ENCODE data around the gene SLC7A6OS. TPM values are rescaled to one million over a fixed set of nuclear protein-coding genes. Genes with fewer than 3 reads are reported as not detected.

SLC7A6OS gene
- total RNA-seq, 6 experiments from 2014 or later = 10.5 to 16.2 (median 13.7) TPM

- H3K4me1 Mint-ChIP-seq (ENCODE audit: low read depth) = peaks cover 21% of the 10 kb centered on the region
- H3K27me3 Mint-ChIP-seq (ENCODE audit: insufficient read depth) = no peaks in the 10 kb centered on the region; the same call in 1 of the 2 replicates
- peak overlapping the region; percentile 8; the same call in 1 of the 2 replicates for H3K27ac Mint-ChIP-seq
- TF ChIP-seq CTCF (IDR thresholded peaks at IDR 0.05) = no peak
- H3K4me3 Mint-ChIP-seq = no peak overlapping the region
- DNase-seq = no peak
- peaks cover 44% of the 10 kb centered on the region for H3K36me3 Mint-ChIP-seq (ENCODE audit: low read depth)
- H3K9me3 Mint-ChIP-seq = no peaks in the 10 kb centered on the region
Measured at GRCh38 chr16:68282064-68282452, 28.7 kb downstream of the SLC7A6OS start.

- peaks cover 40% of the 10 kb centered on the region for H3K36me3 Mint-ChIP-seq (ENCODE audit: low read depth)
Measured at GRCh38 chr16:68281368-68282063, 29.2 kb downstream of the SLC7A6OS start.

GRCh38 chr16:68279726-68280558 lies 30.8 kb downstream of the SLC7A6OS start:
- TF ChIP-seq CTCF (IDR thresholded peaks at IDR 0.05) = no peak
- DNase-seq = no peak
- Mint-ChIP-seq H3K4me1 (ENCODE audit: low read depth) (peaks cover 2% of the 10 kb centered on the region; the same call in 1 of the 2 replicates), H3K4me3 (no peak overlapping the region), H3K27me3 (ENCODE audit: insufficient read depth) (no peaks in the 10 kb centered on the region), H3K27ac (no peak overlapping the region), H3K36me3 (ENCODE audit: low read depth) (peaks cover 31% of the 10 kb centered on the region), H3K9me3 (no peaks in the 10 kb centered on the region)

More at GRCh38 chr16:68281368-68282063, 29.2 kb downstream of the SLC7A6OS start:
- H3K9me3 Mint-ChIP-seq = no peaks in the 10 kb centered on the region
- no peaks in the 10 kb centered on the region; the same call in 1 of the 2 replicates for H3K27me3 Mint-ChIP-seq (ENCODE audit: insufficient read depth)
- H3K4me1 Mint-ChIP-seq (ENCODE audit: low read depth) = peaks cover 15% of the 10 kb centered on the region
- peak overlapping the region; percentile 8; the same call in 1 of the 2 replicates for H3K27ac Mint-ChIP-seq
- no peak for TF ChIP-seq CTCF (IDR thresholded peaks at IDR 0.05)
- no peak for DNase-seq
- H3K4me3 Mint-ChIP-seq = no peak overlapping the region

- peaks cover 22% of the 10 kb centered on the region for H3K36me3 Mint-ChIP-seq (ENCODE audit: low read depth)
- peaks cover 4% of the 10 kb centered on the region for H3K4me1 Mint-ChIP-seq (ENCODE audit: low read depth)
- H3K27me3 Mint-ChIP-seq (ENCODE audit: insufficient read depth) = no peaks in the 10 kb centered on the region
- TF ChIP-seq CTCF (IDR thresholded peaks at IDR 0.05) = no peak
- no peaks in the 10 kb centered on the region for H3K9me3 Mint-ChIP-seq
- H3K4me3 Mint-ChIP-seq = no peak overlapping the region
- no peak for DNase-seq
- no peak overlapping the region for H3K27ac Mint-ChIP-seq
Measured at GRCh38 chr16:68276223-68276622, 34.5 kb downstream of the SLC7A6OS start.

GRCh38 chr16:68275611-68276191 lies 35.0 kb downstream of the SLC7A6OS start:
- no peak for TF ChIP-seq CTCF (IDR thresholded peaks at IDR 0.05)
- DNase-seq = no peak
- Mint-ChIP-seq H3K9me3 (no peaks in the 10 kb centered on the region), H3K27ac (peak overlapping the region; percentile 24), H3K27me3 (ENCODE audit: insufficient read depth) (no peaks in the 10 kb centered on the region), H3K4me3 (no peak overlapping the region), H3K4me1 (ENCODE audit: low read depth) (peaks cover 10% of the 10 kb centered on the region), H3K36me3 (ENCODE audit: low read depth) (peaks cover 21% of the 10 kb centered on the region)
